ENCODE results near the gene C2CD4C. TPM values are rescaled to one million over a fixed set of nuclear protein-coding genes. Genes with fewer than 3 reads are reported as not detected.
A peak's percentile ranks its signal among the peaks of the same experiment; 100 is the strongest.

C2CD4C gene
- total RNA-seq, 4 donors from 2014 or later = 2.4 to 2.5 TPM; not detected in 2

- intact Hi-C loops (cut with DNase I; ENCODE audit: low total_unique reads) = no loop called here
- H3K4me1 ChIP-seq = no peaks in the 10 kb centered on the region
- no peak overlapping the region for H3K27ac ChIP-seq
- peak overlapping the region in 1 of 2 donors; percentile 21 for H3K4me3 ChIP-seq
- H3K27me3 ChIP-seq = peaks cover 0 to 3% of the 10 kb centered on the region in 2 donors
- H3K36me3 ChIP-seq = no peaks in the 10 kb centered on the region
- TF ChIP-seq, protein P1, sequence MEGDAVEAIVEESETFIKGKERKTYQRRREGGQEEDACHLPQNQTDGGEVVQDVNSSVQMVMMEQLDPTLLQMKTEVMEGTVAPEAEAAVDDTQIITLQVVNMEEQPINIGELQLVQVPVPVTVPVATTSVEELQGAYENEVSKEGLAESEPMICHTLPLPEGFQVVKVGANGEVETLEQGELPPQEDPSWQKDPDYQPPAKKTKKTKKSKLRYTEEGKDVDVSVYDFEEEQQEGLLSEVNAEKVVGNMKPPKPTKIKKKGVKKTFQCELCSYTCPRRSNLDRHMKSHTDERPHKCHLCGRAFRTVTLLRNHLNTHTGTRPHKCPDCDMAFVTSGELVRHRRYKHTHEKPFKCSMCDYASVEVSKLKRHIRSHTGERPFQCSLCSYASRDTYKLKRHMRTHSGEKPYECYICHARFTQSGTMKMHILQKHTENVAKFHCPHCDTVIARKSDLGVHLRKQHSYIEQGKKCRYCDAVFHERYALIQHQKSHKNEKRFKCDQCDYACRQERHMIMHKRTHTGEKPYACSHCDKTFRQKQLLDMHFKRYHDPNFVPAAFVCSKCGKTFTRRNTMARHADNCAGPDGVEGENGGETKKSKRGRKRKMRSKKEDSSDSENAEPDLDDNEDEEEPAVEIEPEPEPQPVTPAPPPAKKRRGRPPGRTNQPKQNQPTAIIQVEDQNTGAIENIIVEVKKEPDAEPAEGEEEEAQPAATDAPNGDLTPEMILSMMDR (IDR thresholded peaks at IDR 0.05) = no peak
- TF ChIP-seq POLR2A (IDR thresholded peaks at IDR 0.05) = no peak
- peak in 1 of 2 donors; percentile 6 for DNase-seq
- H3K9me3 ChIP-seq = no peaks in the 10 kb centered on the region
These were observed 7.0 kb downstream of the C2CD4C start for GRCh38 chr19:401866-402511.

DNA sequence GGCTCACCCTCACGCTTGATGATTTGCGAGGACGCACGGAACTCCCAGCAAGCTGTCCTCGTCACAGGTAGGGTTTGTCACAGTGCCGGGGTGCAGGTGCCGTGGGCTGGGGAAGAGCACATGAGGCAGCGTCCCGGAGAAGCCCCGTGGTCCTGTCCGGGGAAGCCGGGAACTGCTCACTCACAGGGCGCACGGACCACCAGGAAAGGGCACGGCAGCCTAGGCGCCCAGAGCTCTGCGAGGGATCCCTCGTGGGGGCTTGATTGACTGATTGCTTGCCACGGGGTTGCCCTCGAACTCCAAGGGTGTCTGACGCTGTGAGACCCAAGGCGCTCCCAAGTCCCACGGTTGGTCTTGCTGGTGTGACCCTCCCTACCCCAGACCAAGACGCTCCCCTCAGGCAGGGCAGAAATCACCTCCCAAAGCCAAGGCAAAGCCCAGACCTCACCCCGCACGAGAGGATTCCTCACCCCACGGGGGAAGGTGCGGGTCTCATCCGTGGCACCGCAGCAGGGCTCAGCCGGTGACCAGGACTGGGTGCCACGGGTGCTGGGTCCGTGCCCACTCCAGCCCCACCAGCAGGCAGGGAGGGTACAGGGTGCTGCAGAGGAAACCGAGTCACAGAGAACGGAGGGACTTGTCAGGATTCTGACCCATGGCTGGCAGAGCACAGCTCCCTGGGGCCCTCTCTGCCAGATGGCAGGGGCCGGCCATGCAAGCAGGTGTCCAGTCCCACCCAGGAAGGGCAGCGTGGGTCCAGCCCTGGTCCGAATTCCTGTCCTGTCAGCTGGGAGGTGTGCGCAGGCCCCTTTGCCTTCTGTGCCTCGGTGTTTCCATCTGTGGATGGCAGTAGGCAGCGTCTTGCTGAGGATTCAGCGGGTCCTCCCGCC is 7.7 kb downstream of the C2CD4C start:
- intact Hi-C loops (cut with DNase I; ENCODE audit: low total_unique reads) = no loop called here
- peak in 1 of 2 donors; percentile 9 for DNase-seq
- H3K9me3 ChIP-seq = no peaks in the 10 kb centered on the region
- H3K4me1 ChIP-seq = no peaks in the 10 kb centered on the region
- no peak for TF ChIP-seq POLR2A (IDR thresholded peaks at IDR 0.05)
- H3K27ac ChIP-seq = no peak overlapping the region
- no peaks in the 10 kb centered on the region for H3K36me3 ChIP-seq
- H3K27me3 ChIP-seq = peaks cover 0 to 3% of the 10 kb centered on the region in 2 donors
- no peak overlapping the region for H3K4me3 ChIP-seq

- H3K27ac ChIP-seq = no peak overlapping the region
- peak in 1 of 2 donors; percentile 10 for DNase-seq
- intact Hi-C loops (cut with DNase I; ENCODE audit: low total_unique reads) = no loop called here
- H3K36me3 ChIP-seq = no peaks in the 10 kb centered on the region
- no peak for TF ChIP-seq POLR2A (IDR thresholded peaks at IDR 0.05)
- TF ChIP-seq, protein P1 (IDR thresholded peaks at IDR 0.05) = no peak
- no peak overlapping the region for H3K4me3 ChIP-seq
- no peaks in the 10 kb centered on the region for H3K4me1 ChIP-seq
- no peaks in the 10 kb centered on the region for H3K9me3 ChIP-seq
- H3K27me3 ChIP-seq = peaks cover 0 to 3% of the 10 kb centered on the region in 2 donors
These were observed 9.6 kb downstream of the C2CD4C start for GRCh38 chr19:399370-399769.

DNA sequence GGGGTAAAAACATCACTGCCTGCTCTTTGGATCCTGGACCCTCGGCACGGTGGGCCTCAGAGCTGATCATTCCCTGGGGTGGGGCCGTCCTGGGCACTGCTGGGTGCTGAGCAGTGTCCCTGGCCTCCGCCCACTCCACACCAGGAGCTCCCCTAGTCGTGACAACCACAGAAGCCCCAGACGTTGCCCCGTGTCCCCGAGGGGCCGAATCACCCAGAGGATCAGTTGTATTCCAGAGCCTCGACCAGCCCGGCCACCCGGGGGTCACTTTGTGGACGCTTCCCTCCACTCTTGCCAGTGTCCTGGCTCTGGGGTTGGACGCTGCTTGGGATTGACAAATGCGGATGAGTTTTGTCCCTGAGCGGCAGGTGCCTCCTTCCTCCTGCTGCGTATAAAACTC is 10.2 kb downstream of the C2CD4C start:
- Histone ChIP-seq H3K4me3 (no peak overlapping the region), H3K36me3 (no peaks in the 10 kb centered on the region), H3K27me3 (peaks cover 0 to 3% of the 10 kb centered on the region in 2 donors), H3K27ac (no peak overlapping the region), H3K9me3 (no peaks in the 10 kb centered on the region), H3K4me1 (no peaks in the 10 kb centered on the region)
- intact Hi-C loops (cut with DNase I; ENCODE audit: low total_unique reads) = no loop called here
- TF ChIP-seq POLR2A (IDR thresholded peaks at IDR 0.05) = no peak
- TF ChIP-seq, protein P1 (IDR thresholded peaks at IDR 0.05) = no peak
- peak in 1 of 2 donors; percentile 9 for DNase-seq

DNA sequence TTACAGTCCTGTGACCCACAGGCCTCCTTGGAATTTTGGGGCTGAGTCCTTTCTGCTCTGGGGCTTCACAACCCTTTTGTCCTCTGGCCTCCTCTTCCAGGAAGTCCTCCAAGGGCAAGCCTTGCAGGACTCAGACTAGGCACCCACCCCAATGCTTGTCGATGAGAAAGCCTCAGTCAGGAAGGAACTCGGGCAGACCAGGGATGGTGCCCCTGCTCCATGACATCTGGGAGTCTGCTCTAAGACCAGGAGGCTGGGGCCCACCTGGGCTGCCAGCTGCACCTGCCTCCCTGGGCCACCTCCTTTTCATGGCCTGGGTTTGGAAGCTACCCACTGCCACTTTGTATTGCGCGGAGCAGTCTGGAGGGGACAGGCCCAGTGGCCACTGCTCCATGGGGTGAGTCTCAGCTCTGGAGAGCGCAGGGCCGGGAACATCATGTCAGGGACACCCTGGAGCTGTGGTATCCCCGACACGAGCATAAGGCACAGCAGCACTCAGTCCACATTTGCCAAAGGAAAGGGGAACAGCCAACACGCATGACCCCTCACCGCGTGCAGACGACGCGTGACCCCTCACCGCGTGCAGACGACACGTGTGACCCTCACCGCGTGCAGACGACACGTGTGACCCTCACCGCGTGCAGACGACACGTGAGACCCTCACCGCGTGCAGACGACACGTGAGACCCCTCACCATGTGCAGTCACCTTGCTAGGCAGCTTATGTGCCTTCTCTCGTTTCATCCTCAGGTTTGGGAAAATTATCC is 10.8 kb downstream of the C2CD4C start:
- peaks cover 0 to 2% of the 10 kb centered on the region in 2 donors for H3K27me3 ChIP-seq
- intact Hi-C loops (cut with DNase I; ENCODE audit: low total_unique reads) = no loop called here
- H3K9me3 ChIP-seq = no peaks in the 10 kb centered on the region

More for the DNA sequence above, 10.8 kb downstream of the C2CD4C start:
- no peak for TF ChIP-seq POLR2A (IDR thresholded peaks at IDR 0.05)
- TF ChIP-seq, protein P1 (IDR thresholded peaks at IDR 0.05) = no peak
- H3K27ac ChIP-seq = no peak overlapping the region
- no peaks in the 10 kb centered on the region for H3K4me1 ChIP-seq
- DNase-seq = peak in 1 of 2 donors; percentile 2
- no peaks in the 10 kb centered on the region for H3K36me3 ChIP-seq
- H3K4me3 ChIP-seq = no peak overlapping the region

Data from uterus (tissue), 4 donors.